Astrocyte (in vitro differentiated cells and primary cell): ENCODE measurements around the gene KLHL14. TPM values are rescaled to one million over a fixed set of nuclear protein-coding genes. Genes with fewer than 3 reads are reported as not detected.

Source experiments
- DNase-seq: peaks from one replicate; pipeline ENCODE4 v3.0.0-alpha.2; 2010; ENCODE audit warnings: low read depth
- FAIRE-seq: peaks from 2 replicates; lab custom pipeline; 2011; peaks lifted over from hg19 to GRCh38; lab: Jason Lieb, UNC
- H2AFZ ChIP-seq: 2 replicates; pipeline ENCODE4 v1.6.0; 2012; ENCODE audit warnings: low read depth, low read length, inconsistent platforms
- H3K27ac ChIP-seq: 2 replicates; pipeline ENCODE4 v1.5.1; 2011; ENCODE audit warnings: low read depth, low read length, inconsistent platforms
- H3K27me3 ChIP-seq: 2 replicates; pipeline ENCODE4 v1.6.0; 2011; ENCODE audit warnings: low read length, inconsistent platforms; ENCODE audit not compliant: insufficient read depth
- H3K36me3 ChIP-seq: 2 replicates; pipeline ENCODE4 v1.5.1; 2011; ENCODE audit warnings: low read length, inconsistent platforms; ENCODE audit not compliant: insufficient read depth
- H3K4me1 ChIP-seq: 2 replicates; pipeline ENCODE4 v1.5.1; 2011; ENCODE audit warnings: low read length, inconsistent platforms; ENCODE audit not compliant: insufficient read depth
- H3K4me2 ChIP-seq: 2 replicates; pipeline ENCODE4 v1.6.0; 2012; ENCODE audit warnings: low read length, inconsistent platforms
- H3K4me3 ChIP-seq: 2 replicates; pipeline ENCODE4 v1.5.1; 2011; ENCODE audit warnings: low read depth, mild to moderate bottlenecking, low read length, inconsistent platforms; ENCODE audit not compliant: insufficient read depth
- H3K79me2 ChIP-seq: 2 replicates; pipeline ENCODE4 v1.6.0; 2012; ENCODE audit warnings: mild to moderate bottlenecking, low read length, inconsistent platforms; ENCODE audit not compliant: insufficient read depth
- H3K9ac ChIP-seq: 2 replicates; pipeline ENCODE4 v1.6.0; 2012; ENCODE audit warnings: mild to moderate bottlenecking, low read length, inconsistent platforms
- H3K9me3 ChIP-seq: 2 replicates; pipeline ENCODE4 v1.5.1; 2012; ENCODE audit warnings: low read depth, mild to moderate bottlenecking, low read length, inconsistent platforms; ENCODE audit not compliant: insufficient read depth
- H4K20me1 ChIP-seq: 2 replicates; pipeline ENCODE4 v1.6.0; 2012; ENCODE audit warnings: low read length, inconsistent platforms; ENCODE audit not compliant: insufficient read depth
- H3K27ac Mint-ChIP-seq: one replicate; pipeline ENCODE4 v1.8.0; 2021; ENCODE audit warnings: mild to moderate bottlenecking, mixed read lengths; ENCODE audit not compliant: unreplicated experiment
- H3K27me3 Mint-ChIP-seq: one replicate; pipeline ENCODE4 v1.8.0; 2021; ENCODE audit warnings: low read depth, mixed read lengths; ENCODE audit not compliant: unreplicated experiment
- H3K36me3 Mint-ChIP-seq: one replicate; pipeline ENCODE4 v1.8.0; 2021; ENCODE audit warnings: low read depth, mixed read lengths; ENCODE audit not compliant: unreplicated experiment
- H3K4me1 Mint-ChIP-seq: one replicate; pipeline ENCODE4 v1.8.0; 2021; ENCODE audit warnings: low read depth, mixed read lengths; ENCODE audit not compliant: unreplicated experiment
- H3K4me3 Mint-ChIP-seq: one replicate; pipeline ENCODE4 v1.8.0; 2021; ENCODE audit warnings: mild to moderate bottlenecking, moderate library complexity, mixed read lengths; ENCODE audit not compliant: unreplicated experiment
- H3K9me3 Mint-ChIP-seq: one replicate; pipeline ENCODE4 v1.8.0; 2021; ENCODE audit warnings: mild to moderate bottlenecking, mixed read lengths; ENCODE audit not compliant: unreplicated experiment
- CTCF ChIP-seq: IDR thresholded peaks from 2 replicates; pipeline ENCODE4 v1.5.1; 2011; ENCODE audit warnings: low read depth, mild to moderate bottlenecking, inconsistent platforms, low read length, moderate library complexity; ENCODE audit not compliant: insufficient read depth
- EZH2 ChIP-seq: IDR thresholded peaks from 2 replicates; pipeline ENCODE4 v1.6.1; 2012; ENCODE audit warnings: mild to moderate bottlenecking, low read length, inconsistent platforms; ENCODE audit not compliant: insufficient read depth
- total RNA-seq: library from RNA; stranded (reverse); gene quantifications from 2 replicates; pipeline ENCODE4 v1.2.1, GENCODE V29; 2021

Gene KLHL14
- total RNA-seq, 1 donor from 2014 or later, result 0.39 TPM

- H3K4me3 Mint-ChIP-seq, result no peak overlapping the region
- no peak for FAIRE-seq
- TF ChIP-seq CTCF, result no peak
- TF ChIP-seq EZH2, result no peak
- H3K4me2 ChIP-seq, result no peak overlapping the region
- no peaks in the 10 kb centered on the region for H3K9me3 ChIP-seq
- no peaks in the 10 kb centered on the region for H3K36me3 ChIP-seq
- no peaks in the 10 kb centered on the region for H3K79me2 ChIP-seq
- H3K27ac ChIP-seq, result no peak overlapping the region
- H3K27ac Mint-ChIP-seq, result no peak overlapping the region
- no peaks in the 10 kb centered on the region for H3K4me1 ChIP-seq
- H3K4me3 ChIP-seq, result no peak overlapping the region
- no peaks in the 10 kb centered on the region for H3K27me3 ChIP-seq
- no peak overlapping the region for H2AFZ ChIP-seq
- no peaks in the 10 kb centered on the region for H3K36me3 Mint-ChIP-seq
- H3K9ac ChIP-seq, result no peak overlapping the region
- no peak for DNase-seq
- H3K4me1 Mint-ChIP-seq, result no peaks in the 10 kb centered on the region
- H3K9me3 Mint-ChIP-seq, result no peaks in the 10 kb centered on the region
- no peaks in the 10 kb centered on the region for H4K20me1 ChIP-seq
- H3K27me3 Mint-ChIP-seq, result no peaks in the 10 kb centered on the region
These were observed 31.5 kb upstream of the KLHL14 start for GRCh38 chr18:32804134-32804888.

GRCh38 chr18:32803568-32803967 lies 30.7 kb upstream of the KLHL14 start:
- Mint-ChIP-seq H3K27me3 (no peaks in the 10 kb centered on the region), H3K27ac (no peak overlapping the region), H3K36me3 (no peaks in the 10 kb centered on the region), H3K9me3 (no peaks in the 10 kb centered on the region), H3K4me3 (no peak overlapping the region), H3K4me1 (no peaks in the 10 kb centered on the region)
- no peaks in the 10 kb centered on the region for H3K4me1 ChIP-seq
- no peaks in the 10 kb centered on the region for H3K9me3 ChIP-seq
- no peaks in the 10 kb centered on the region for H3K36me3 ChIP-seq
- no peak overlapping the region for H3K4me3 ChIP-seq
- FAIRE-seq, result no peak
- H3K9ac ChIP-seq, result no peak overlapping the region
- no peak overlapping the region for H3K27ac ChIP-seq
- peak; percentile 1 for DNase-seq
- H3K4me2 ChIP-seq, result no peak overlapping the region
- no peaks in the 10 kb centered on the region for H3K79me2 ChIP-seq
- H3K27me3 ChIP-seq, result no peaks in the 10 kb centered on the region
- no peaks in the 10 kb centered on the region for H4K20me1 ChIP-seq
- no peak for TF ChIP-seq EZH2
- TF ChIP-seq CTCF, result no peak
- no peak overlapping the region for H2AFZ ChIP-seq
